A549 (cell line): ENCODE results near the gene MVB12B. TPM values are rescaled to one million over a fixed set of nuclear protein-coding genes. Genes with fewer than 3 reads are reported as not detected.
A peak's percentile ranks its signal among the peaks of the same experiment; 100 is the strongest.

Experiments
- ATAC-seq, 2 experiments: fragments of 200-7000 bp in 1 of 2; fragments of >200 bp in 1 of 2; cut with Nextera tagmentation in 1 of 2; cut with Tn5 transposase in 1 of 2; 3 replicates each; pipeline versions ENCODE4 v1.8.0 to v1.9.1; 2018 to 2020; ENCODE audit warnings: mild to moderate bottlenecking in 1 of 2, moderate library complexity in 1 of 2
- CTCF ChIA-PET: fragments of 300-600 bp; sonication (Branson Sonifier 250); formaldehyde crosslinking; extraction: SDS; loops from one replicate; lab custom pipeline; 2021; ENCODE audit warnings: antibody characterized with exemption, inconsistent platforms; lab: Yijun Ruan, JAX
- POLR2A ChIA-PET: fragments of 350-600 bp; formaldehyde crosslinking; extraction: SDS; loops from one replicate; lab custom pipeline; 2021; ENCODE audit warnings: antibody characterized with exemption, inconsistent platforms; lab: Yijun Ruan, JAX
- DNase-seq, 2 experiments: peaks; one replicate each; pipeline versions ENCODE4 v3.0.0 to v3.0.0-alpha.2; 2011 to 2016; ENCODE audit warnings: low read depth in 1 of 2, low spot score in 1 of 2
- FAIRE-seq: peaks from 2 replicates; lab custom pipeline; 2011; peaks lifted over from hg19 to GRCh38; lab: Jason Lieb, UNC
- H3K27ac ChIP-seq, 2 experiments: fragments of >200 bp; sonication (Bioruptor Twin); formaldehyde crosslinking; 3 replicates each; pipeline ENCODE4 v1.5.1; 2016 to 2017
- H3K4me1 ChIP-seq: fragments of >200 bp; sonication (Bioruptor Twin); formaldehyde crosslinking; 3 replicates; pipeline ENCODE4 v1.6.1; 2016
- H3K4me2 ChIP-seq: fragments of >200 bp; sonication (Bioruptor Twin); formaldehyde crosslinking; 3 replicates; pipeline ENCODE4 v1.6.1; 2016
- H3K4me3 ChIP-seq: fragments of >200 bp; sonication (Bioruptor Twin); formaldehyde crosslinking; 3 replicates; pipeline ENCODE4 v1.5.1; 2016
- H3K9me3 ChIP-seq: fragments of >200 bp; sonication (Bioruptor Twin); formaldehyde crosslinking; 3 replicates; pipeline ENCODE4 v1.6.1; 2016
- CBX8 ChIP-seq: fragments of 200-600 bp; sonication (generic); IDR thresholded peaks from 2 replicates; pipeline ENCODE4 v1.6.1; 2016
- CHD4 ChIP-seq: fragments of 200-600 bp; sonication (generic); IDR thresholded peaks from 2 replicates; pipeline ENCODE4 v1.6.1; 2016; ENCODE audit warnings: antibody characterized with exemption, mild to moderate bottlenecking, borderline replicate concordance
- EHMT2 ChIP-seq: fragments of 200-600 bp; sonication (generic); IDR thresholded peaks from 2 replicates; pipeline ENCODE4 v1.6.1; 2016; ENCODE audit warnings: antibody characterized with exemption, low read depth, mild to moderate bottlenecking, moderate library complexity
- EP300 ChIP-seq, 2 experiments: fragments of >200 bp; sonication (Bioruptor Twin); formaldehyde crosslinking; IDR thresholded peaks; 2 replicates in 1 of 2; 3 replicates in 1 of 2; pipeline ENCODE4 v1.6.1; 2016 to 2017
- FOSB ChIP-seq: fragments of 250-450 bp; sonication (Bioruptor Pico); IDR thresholded peaks from 2 replicates; pipeline ENCODE4 v1.5.0; 2020; ENCODE audit warnings: mild to moderate bottlenecking, moderate library complexity
- HOXA7 ChIP-seq: fragments of 250-450 bp; sonication (Bioruptor Pico); IDR thresholded peaks from 2 replicates; pipeline ENCODE4 v1.5.0; 2020; ENCODE audit warnings: mild to moderate bottlenecking, moderate library complexity
- HOXB5 ChIP-seq: fragments of 250-450 bp; sonication (Bioruptor Pico); IDR thresholded peaks from 2 replicates; pipeline ENCODE4 v1.5.0; 2020; ENCODE audit warnings: mild to moderate bottlenecking, moderate library complexity
- POLR2A ChIP-seq: IDR thresholded peaks from 2 replicates; pipeline ENCODE4 v1.6.1; 2012; ENCODE audit warnings: mild to moderate bottlenecking, low read length
- RARB ChIP-seq: fragments of 250-450 bp; sonication (Bioruptor Pico); IDR thresholded peaks from 2 replicates; pipeline ENCODE4 v1.8.0; 2021; ENCODE audit warnings: mild to moderate bottlenecking, moderate library complexity
- RCOR1 ChIP-seq: fragments of 150-350 bp; IDR thresholded peaks from 2 replicates; pipeline ENCODE4 v1.6.1; 2014; ENCODE audit warnings: antibody characterized with exemption, low read length, low read depth
- RFX5 ChIP-seq: fragments of 450-650 bp; IDR thresholded peaks from 2 replicates; pipeline ENCODE4 v1.7.1; 2014; ENCODE audit warnings: antibody characterized with exemption, mild to moderate bottlenecking, moderate library complexity
- SREBF2 ChIP-seq: fragments of 450-650 bp; IDR thresholded peaks from 2 replicates; pipeline ENCODE4 v1.6.1; 2014; ENCODE audit warnings: mild to moderate bottlenecking, moderate library complexity
- ZC3H11A ChIP-seq: fragments of 450-650 bp; IDR thresholded peaks from 2 replicates; pipeline ENCODE4 v1.6.1; 2014; ENCODE audit warnings: antibody characterized with exemption, mild to moderate bottlenecking
- ZFP36 ChIP-seq: fragments of 450-650 bp; IDR thresholded peaks from 2 replicates; pipeline ENCODE4 v1.6.1; 2014; ENCODE audit warnings: borderline replicate concordance; ENCODE audit not compliant: partially characterized antibody
- WGBS: methylation state at CpG from one replicate; pipeline ENCODE4 v1.1.6; 2017; ENCODE audit errors: missing lambda C conversion rate; 5-methylcytosine and 5-hydroxymethylcytosine counted together
- polyA plus RNA-seq, 4 experiments: library from polyadenylated mRNA; depleted of rRNA in 3 of 4; stranded (reverse); fragments of >200 nt; fragmentation: RNase III in 1 of 4; extraction: RNeasy Plus Mini Kit Qiagen cat#74134 plus additional on column Dnase treatment in 1 of 4; gene quantifications; 2 replicates in 3 of 4; 3 replicates in 1 of 4; pipeline ENCODE4 v1.2.3, GENCODE V29; 2011 to 2017
- TF ChIP-seq, protein P1 (sequence below): fragments of >200 bp; sonication (Bioruptor Twin); formaldehyde crosslinking; IDR thresholded peaks from 3 replicates; pipeline ENCODE4 v1.6.1; 2016
- TF ChIP-seq, protein P2 (sequence below): fragments of 450-650 bp; IDR thresholded peaks from 2 replicates; pipeline ENCODE4 v1.6.1; 2014; ENCODE audit warnings: antibody characterized with exemption
- TF ChIP-seq, protein P3 (sequence below): IDR thresholded peaks from 2 replicates; pipeline ENCODE4 v1.6.1; 2012
- TF ChIP-seq, protein P4 (sequence below): fragments of 250-450 bp; sonication (Bioruptor Pico); IDR thresholded peaks from 2 replicates; pipeline ENCODE4 v1.5.0; 2021; ENCODE audit warnings: mild to moderate bottlenecking, moderate library complexity, borderline replicate concordance
- TF ChIP-seq, protein P5 (sequence below): fragments of 150-350 bp; IDR thresholded peaks from 2 replicates; pipeline ENCODE4 v1.6.1; 2014; ENCODE audit warnings: low read depth, mild to moderate bottlenecking, low read length

Gene MVB12B
- polyA plus RNA-seq, 2 of the 4 experiments (the other 2 are of a cell fraction), result 4.6 to 5.9 TPM

DNA sequence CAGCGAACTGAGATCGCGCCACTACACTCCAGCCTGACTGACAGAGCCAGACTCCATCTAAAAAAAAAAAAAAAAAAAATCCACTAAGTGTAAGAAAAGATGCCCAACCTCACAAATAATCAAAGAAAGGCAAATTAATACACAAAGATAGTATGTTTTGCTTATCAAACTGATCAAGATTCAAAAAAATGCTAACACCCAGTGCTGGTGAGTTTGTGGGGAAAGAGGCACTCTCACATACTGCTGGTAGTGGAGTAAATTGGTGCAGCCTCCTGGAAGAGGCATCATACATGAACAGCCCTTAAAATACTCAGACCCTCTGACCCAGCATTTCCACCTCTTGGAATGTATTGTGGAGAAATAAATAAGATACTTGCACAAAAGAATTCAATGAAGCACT, 216.9 kb downstream of the MVB12B start:
- Histone ChIP-seq H3K4me3 (no peak overlapping the region), H3K4me2 (no peak overlapping the region), H3K4me1 (no peaks in the 10 kb centered on the region), H3K9me3 (no peaks in the 10 kb centered on the region), H3K27ac (no peak overlapping the region)
- no peak for ATAC-seq
- 96% methylated on average over 3 of the region's 3 CpGs for WGBS
- FAIRE-seq, result no peak
- DNase-seq, result no peak
- CTCF ChIA-PET, result interaction anchor here (2.2 to 7.6 kb wide), 2 partner anchors 12 to 44 kb away, joined by 9 to 60 read pairs; no protein-coding TSS in a partner anchor
- POLR2A ChIA-PET, result no interaction called here
- TF ChIP-seq RARB (CRISPR knock-in tag), result no peak
- TF ChIP-seq CHD4, result no peak
- no peak for TF ChIP-seq HOXA7 (CRISPR knock-in tag)
- no peak for TF ChIP-seq FOSB (CRISPR knock-in tag)
- TF ChIP-seq, protein P1, sequence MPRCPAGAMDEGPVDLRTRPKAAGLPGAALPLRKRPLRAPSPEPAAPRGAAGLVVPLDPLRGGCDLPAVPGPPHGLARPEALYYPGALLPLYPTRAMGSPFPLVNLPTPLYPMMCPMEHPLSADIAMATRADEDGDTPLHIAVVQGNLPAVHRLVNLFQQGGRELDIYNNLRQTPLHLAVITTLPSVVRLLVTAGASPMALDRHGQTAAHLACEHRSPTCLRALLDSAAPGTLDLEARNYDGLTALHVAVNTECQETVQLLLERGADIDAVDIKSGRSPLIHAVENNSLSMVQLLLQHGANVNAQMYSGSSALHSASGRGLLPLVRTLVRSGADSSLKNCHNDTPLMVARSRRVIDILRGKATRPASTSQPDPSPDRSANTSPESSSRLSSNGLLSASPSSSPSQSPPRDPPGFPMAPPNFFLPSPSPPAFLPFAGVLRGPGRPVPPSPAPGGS, result no peak
- no peak for TF ChIP-seq ZFP36
- no peak for TF ChIP-seq POLR2A
- TF ChIP-seq, protein P2, sequence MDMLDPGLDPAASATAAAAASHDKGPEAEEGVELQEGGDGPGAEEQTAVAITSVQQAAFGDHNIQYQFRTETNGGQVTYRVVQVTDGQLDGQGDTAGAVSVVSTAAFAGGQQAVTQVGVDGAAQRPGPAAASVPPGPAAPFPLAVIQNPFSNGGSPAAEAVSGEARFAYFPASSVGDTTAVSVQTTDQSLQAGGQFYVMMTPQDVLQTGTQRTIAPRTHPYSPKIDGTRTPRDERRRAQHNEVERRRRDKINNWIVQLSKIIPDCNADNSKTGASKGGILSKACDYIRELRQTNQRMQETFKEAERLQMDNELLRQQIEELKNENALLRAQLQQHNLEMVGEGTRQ, result no peak
- TF ChIP-seq, protein P3, sequence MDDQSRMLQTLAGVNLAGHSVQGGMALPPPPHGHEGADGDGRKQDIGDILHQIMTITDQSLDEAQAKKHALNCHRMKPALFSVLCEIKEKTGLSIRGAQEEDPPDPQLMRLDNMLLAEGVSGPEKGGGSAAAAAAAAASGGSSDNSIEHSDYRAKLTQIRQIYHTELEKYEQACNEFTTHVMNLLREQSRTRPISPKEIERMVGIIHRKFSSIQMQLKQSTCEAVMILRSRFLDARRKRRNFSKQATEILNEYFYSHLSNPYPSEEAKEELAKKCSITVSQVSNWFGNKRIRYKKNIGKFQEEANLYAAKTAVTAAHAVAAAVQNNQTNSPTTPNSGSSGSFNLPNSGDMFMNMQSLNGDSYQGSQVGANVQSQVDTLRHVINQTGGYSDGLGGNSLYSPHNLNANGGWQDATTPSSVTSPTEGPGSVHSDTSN, result no peak
- no peak for TF ChIP-seq RCOR1
- TF ChIP-seq RFX5, result no peak
- TF ChIP-seq EP300 (IDR thresholded peaks at IDR 0.05), result no peak
- TF ChIP-seq CBX8, result no peak
- TF ChIP-seq, protein P4, sequence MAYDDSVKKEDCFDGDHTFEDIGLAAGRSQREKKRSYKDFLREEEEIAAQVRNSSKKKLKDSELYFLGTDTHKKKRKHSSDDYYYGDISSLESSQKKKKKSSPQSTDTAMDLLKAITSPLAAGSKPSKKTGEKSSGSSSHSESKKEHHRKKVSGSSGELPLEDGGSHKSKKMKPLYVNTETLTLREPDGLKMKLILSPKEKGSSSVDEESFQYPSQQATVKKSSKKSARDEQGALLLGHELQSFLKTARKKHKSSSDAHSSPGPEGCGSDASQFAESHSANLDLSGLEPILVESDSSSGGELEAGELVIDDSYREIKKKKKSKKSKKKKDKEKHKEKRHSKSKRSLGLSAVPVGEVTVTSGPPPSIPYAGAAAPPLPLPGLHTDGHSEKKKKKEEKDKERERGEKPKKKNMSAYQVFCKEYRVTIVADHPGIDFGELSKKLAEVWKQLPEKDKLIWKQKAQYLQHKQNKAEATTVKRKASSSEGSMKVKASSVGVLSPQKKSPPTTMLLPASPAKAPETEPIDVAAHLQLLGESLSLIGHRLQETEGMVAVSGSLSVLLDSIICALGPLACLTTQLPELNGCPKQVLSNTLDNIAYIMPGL (CRISPR knock-in tag), result no peak
- no peak for TF ChIP-seq HOXB5
- TF ChIP-seq SREBF2, result no peak
- no peak for TF ChIP-seq EHMT2

DNA sequence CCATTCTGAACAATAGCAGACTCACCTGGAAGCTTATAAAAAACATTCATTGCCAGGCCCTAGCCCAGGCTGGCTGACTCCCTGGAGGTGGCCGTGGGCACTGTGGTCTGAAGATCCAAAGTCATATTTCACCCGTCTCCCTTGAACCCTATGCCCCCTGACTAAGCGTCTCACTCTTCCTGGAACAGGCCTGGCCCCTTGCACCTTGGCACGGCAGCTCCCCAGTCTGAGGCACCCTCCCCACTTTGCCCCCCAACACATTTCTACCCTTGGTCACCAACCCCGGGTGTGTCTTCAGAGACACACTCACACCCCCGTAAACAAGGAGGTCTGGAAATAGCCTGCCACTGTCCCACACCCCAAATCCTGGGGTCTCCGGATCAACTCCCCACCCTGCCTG, 218.5 kb downstream of the MVB12B start:
- Histone ChIP-seq H3K9me3 (no peaks in the 10 kb centered on the region), H3K4me2 (no peak overlapping the region), H3K27ac (no peak overlapping the region), H3K4me1 (no peaks in the 10 kb centered on the region), H3K4me3 (no peak overlapping the region)
- ATAC-seq, result 0 out of 6 replicates have a peak, but pooled peaks of 1 of the 2 experiments have one; percentile 22
- ChIA-PET CTCF (interaction anchor here (2.2 to 7.6 kb wide), 2 partner anchors 11 to 46 kb away, joined by 9 to 60 read pairs; no protein-coding TSS in a partner anchor), POLR2A (no interaction called here)
- WGBS, result 63% methylated on average over 7 of the region's 7 CpGs
- no peak for TF ChIP-seq EP300 (IDR thresholded peaks at IDR 0.05)
- TF ChIP-seq ZFP36, result no peak
- TF ChIP-seq ZC3H11A, result no peak
- no peak for TF ChIP-seq HOXA7 (CRISPR knock-in tag)
- no peak for TF ChIP-seq SREBF2
- TF ChIP-seq, protein P5, sequence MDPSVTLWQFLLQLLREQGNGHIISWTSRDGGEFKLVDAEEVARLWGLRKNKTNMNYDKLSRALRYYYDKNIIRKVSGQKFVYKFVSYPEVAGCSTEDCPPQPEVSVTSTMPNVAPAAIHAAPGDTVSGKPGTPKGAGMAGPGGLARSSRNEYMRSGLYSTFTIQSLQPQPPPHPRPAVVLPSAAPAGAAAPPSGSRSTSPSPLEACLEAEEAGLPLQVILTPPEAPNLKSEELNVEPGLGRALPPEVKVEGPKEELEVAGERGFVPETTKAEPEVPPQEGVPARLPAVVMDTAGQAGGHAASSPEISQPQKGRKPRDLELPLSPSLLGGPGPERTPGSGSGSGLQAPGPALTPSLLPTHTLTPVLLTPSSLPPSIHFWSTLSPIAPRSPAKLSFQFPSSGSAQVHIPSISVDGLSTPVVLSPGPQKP, result no peak
- TF ChIP-seq FOSB (CRISPR knock-in tag), result no peak
- no peak for TF ChIP-seq POLR2A
- no peak for FAIRE-seq
- no peak for DNase-seq
